Measurements from ENCODE around the gene ATF6. TPM values are rescaled to one million over a fixed set of nuclear protein-coding genes. Genes with fewer than 3 reads are reported as not detected.

ATF6 gene
- total and polyA plus RNA-seq, 2 donors (not counting 1 experiment from before 2014, with no cell fraction given) = 5.7 to 26.6 TPM

DNA sequence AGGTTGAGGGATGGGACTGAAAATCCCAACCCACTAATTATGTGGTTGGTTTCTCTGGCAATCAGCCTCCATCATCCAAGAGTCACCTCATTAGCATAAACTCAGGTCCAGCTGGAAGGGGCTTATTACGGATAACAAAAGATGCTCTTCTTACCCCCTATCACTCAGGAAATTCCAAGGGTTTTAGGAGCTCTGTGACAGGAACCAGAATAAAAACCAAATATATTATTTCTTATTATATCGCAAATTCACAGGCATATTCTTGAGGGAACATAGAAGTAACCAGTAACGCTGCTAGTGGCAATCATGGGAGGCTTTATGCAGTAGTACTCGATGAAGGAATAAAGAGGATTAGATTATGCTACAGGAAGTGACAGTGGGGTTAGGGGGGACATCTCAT lies 59.7 kb downstream of the ATF6 start:
- Mint-ChIP-seq H3K27me3 (no peaks in the 10 kb centered on the region), H3K4me3 (no peak overlapping the region), H3K4me1 (no peaks in the 10 kb centered on the region), H3K27ac (no peak overlapping the region), H3K9me3 (ENCODE audit: insufficient read depth) (no peaks in the 10 kb centered on the region)
- H3K27ac ChIP-seq (ENCODE audit: low read length in 2 of 2) = no peak overlapping the region
- H3K27me3 ChIP-seq (replicated peaks in 1 of 4; ENCODE audit: control extremely low read depth in 1 of 4, control insufficient read depth in 3 of 4, insufficient read depth in 4 of 4, low read length in 3 of 4) = no peaks in the 10 kb centered on the region
- H3K4me1 ChIP-seq (ENCODE audit: control insufficient read depth in 2 of 2, insufficient read depth in 2 of 2, low read length in 2 of 2) = no peaks in the 10 kb centered on the region
- H4K20me1 ChIP-seq (ENCODE audit: control insufficient read depth, insufficient read depth, low read length, poor library complexity, severe bottlenecking) = no peaks in the 10 kb centered on the region
- 100% methylated on average over 2 of the region's 4 CpGs for WGBS (ENCODE audit: insufficient coverage)
- TF ChIP-seq, protein P1, sequence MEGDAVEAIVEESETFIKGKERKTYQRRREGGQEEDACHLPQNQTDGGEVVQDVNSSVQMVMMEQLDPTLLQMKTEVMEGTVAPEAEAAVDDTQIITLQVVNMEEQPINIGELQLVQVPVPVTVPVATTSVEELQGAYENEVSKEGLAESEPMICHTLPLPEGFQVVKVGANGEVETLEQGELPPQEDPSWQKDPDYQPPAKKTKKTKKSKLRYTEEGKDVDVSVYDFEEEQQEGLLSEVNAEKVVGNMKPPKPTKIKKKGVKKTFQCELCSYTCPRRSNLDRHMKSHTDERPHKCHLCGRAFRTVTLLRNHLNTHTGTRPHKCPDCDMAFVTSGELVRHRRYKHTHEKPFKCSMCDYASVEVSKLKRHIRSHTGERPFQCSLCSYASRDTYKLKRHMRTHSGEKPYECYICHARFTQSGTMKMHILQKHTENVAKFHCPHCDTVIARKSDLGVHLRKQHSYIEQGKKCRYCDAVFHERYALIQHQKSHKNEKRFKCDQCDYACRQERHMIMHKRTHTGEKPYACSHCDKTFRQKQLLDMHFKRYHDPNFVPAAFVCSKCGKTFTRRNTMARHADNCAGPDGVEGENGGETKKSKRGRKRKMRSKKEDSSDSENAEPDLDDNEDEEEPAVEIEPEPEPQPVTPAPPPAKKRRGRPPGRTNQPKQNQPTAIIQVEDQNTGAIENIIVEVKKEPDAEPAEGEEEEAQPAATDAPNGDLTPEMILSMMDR (IDR thresholded peaks at IDR 0.05) = no peak
- TF ChIP-seq EZH2 (IDR thresholded peaks at IDR 0.05; ENCODE audit: borderline replicate concordance, insufficient read depth, low read depth, low read length, poor library complexity, severe bottlenecking) = no peak
- H3K9me3 ChIP-seq (ENCODE audit: control extremely low read depth in 1 of 3, control insufficient read depth in 2 of 3, insufficient read depth in 1 of 3, low read length in 2 of 3) = no peaks in the 10 kb centered on the region
- ATAC-seq (ENCODE audit: low read depth) = no peak
- CTCF ChIA-PET = no interaction called here
- peaks cover 11 to 33% of the 10 kb centered on the region in 2 experiments for H3K36me3 ChIP-seq (replicated peaks in 1 of 2; ENCODE audit: control extremely low read depth in 1 of 2, control insufficient read depth in 1 of 2, extremely low read depth in 1 of 2, insufficient read depth in 2 of 2, low read length in 1 of 2)
- DNase-seq = no peak
- POLR2A ChIA-PET = no interaction called here
- H3K4me2 ChIP-seq (replicated peaks; ENCODE audit: low read depth, low read length, poor library complexity, severe bottlenecking) = no peak overlapping the region
- no peak overlapping the region for H2AFZ ChIP-seq (ENCODE audit: insufficient read depth, low read depth, low read length, poor library complexity, severe bottlenecking)
- intact Hi-C loops (cut with micrococcal nuclease) = no loop called here
- no peak overlapping the region for H3K9ac ChIP-seq (ENCODE audit: low read length)
- no peaks in the 10 kb centered on the region for H3K79me2 ChIP-seq (ENCODE audit: control insufficient read depth, insufficient read depth, low read length)
- no peak overlapping the region for H3K4me3 ChIP-seq (ENCODE audit: control extremely low read depth in 1 of 5, extremely low read depth in 1 of 5, insufficient read depth in 1 of 5, low read depth in 2 of 5, low read length in 4 of 5)

DNA sequence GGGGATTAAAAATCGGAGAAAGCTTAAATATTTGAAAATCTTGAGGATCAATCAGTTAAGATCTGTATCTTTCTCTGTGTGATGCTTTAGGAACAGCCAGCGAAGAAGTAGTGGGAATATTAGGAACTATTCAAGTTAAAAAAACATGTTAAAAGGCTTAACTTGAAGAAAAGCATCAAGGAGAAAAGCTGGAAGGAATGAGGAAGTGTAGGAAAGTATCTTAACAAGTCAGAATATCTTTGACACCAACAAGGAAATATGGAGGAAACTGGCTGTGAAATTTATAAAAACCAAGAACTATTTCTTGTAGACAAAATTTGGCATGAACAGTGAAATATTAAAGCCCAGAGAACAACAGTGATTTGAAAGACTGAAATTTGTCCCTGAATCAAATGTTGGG lies 60.4 kb downstream of the ATF6 start:
- Histone ChIP-seq H3K4me2 (replicated peaks; ENCODE audit: low read depth, low read length, poor library complexity, severe bottlenecking) (no peak overlapping the region), H3K27me3 (replicated peaks in 1 of 4; ENCODE audit: control extremely low read depth in 1 of 4, control insufficient read depth in 3 of 4, insufficient read depth in 4 of 4, low read length in 3 of 4) (no peaks in the 10 kb centered on the region), H3K9ac (ENCODE audit: low read length) (no peak overlapping the region), H2AFZ (ENCODE audit: insufficient read depth, low read depth, low read length, poor library complexity, severe bottlenecking) (no peak overlapping the region), H3K79me2 (ENCODE audit: control insufficient read depth, insufficient read depth, low read length) (no peaks in the 10 kb centered on the region), H4K20me1 (ENCODE audit: control insufficient read depth, insufficient read depth, low read length, poor library complexity, severe bottlenecking) (no peaks in the 10 kb centered on the region), H3K9me3 (ENCODE audit: control extremely low read depth in 1 of 3, control insufficient read depth in 2 of 3, insufficient read depth in 1 of 3, low read length in 2 of 3) (no peaks in the 10 kb centered on the region), H3K4me1 (ENCODE audit: control insufficient read depth in 2 of 2, insufficient read depth in 2 of 2, low read length in 2 of 2) (no peaks in the 10 kb centered on the region), H3K4me3 (ENCODE audit: control extremely low read depth in 1 of 5, extremely low read depth in 1 of 5, insufficient read depth in 1 of 5, low read depth in 2 of 5, low read length in 4 of 5) (no peak overlapping the region), H3K27ac (ENCODE audit: low read length in 2 of 2) (no peak overlapping the region), H3K36me3 (replicated peaks in 1 of 2; ENCODE audit: control extremely low read depth in 1 of 2, control insufficient read depth in 1 of 2, extremely low read depth in 1 of 2, insufficient read depth in 2 of 2, low read length in 1 of 2) (peaks cover 7 to 27% of the 10 kb centered on the region in 2 experiments)
- ChIA-PET POLR2A (no interaction called here), CTCF (interaction anchor here (1.1 kb wide), 1 partner anchor 11 kb away, joined by 4 read pairs; no protein-coding TSS in a partner anchor)
- 100% methylated on average over 2 of the region's 2 CpGs for WGBS (ENCODE audit: insufficient coverage)
- intact Hi-C loops (cut with micrococcal nuclease) = no loop called here
- H3K4me3 Mint-ChIP-seq = no peak overlapping the region
- TF ChIP-seq, protein P1 (IDR thresholded peaks at IDR 0.05) = no peak
- TF ChIP-seq EZH2 (IDR thresholded peaks at IDR 0.05; ENCODE audit: borderline replicate concordance, insufficient read depth, low read depth, low read length, poor library complexity, severe bottlenecking) = no peak
- H3K9me3 Mint-ChIP-seq (ENCODE audit: insufficient read depth) = no peaks in the 10 kb centered on the region
- DNase-seq = no peak
- H3K4me1 Mint-ChIP-seq = no peaks in the 10 kb centered on the region
- no peak for ATAC-seq (ENCODE audit: low read depth)
- H3K27ac Mint-ChIP-seq = no peak overlapping the region
- no peaks in the 10 kb centered on the region for H3K27me3 Mint-ChIP-seq
